Nephron (organoid): ENCODE measurements around the gene STK11.

Source experiments
- H3K27ac Mint-ChIP-seq, 3 experiments: 2 replicates each; pipeline ENCODE4 v1.8.0; 2020; ENCODE audit warnings: mixed read lengths in 3 of 3, mild to moderate bottlenecking in 2 of 3, moderate library complexity in 1 of 3
- H3K27me3 Mint-ChIP-seq: 2 replicates; pipeline ENCODE4 v1.8.0; 2021; ENCODE audit warnings: low read depth, mild to moderate bottlenecking, moderate library complexity, mixed read lengths
- H3K36me3 Mint-ChIP-seq: 2 replicates; pipeline ENCODE4 v1.8.0; 2020; ENCODE audit warnings: low read depth, mixed read lengths
- H3K4me1 Mint-ChIP-seq: 2 replicates; pipeline ENCODE4 v1.8.0; 2020; ENCODE audit warnings: mixed read lengths
- H3K4me3 Mint-ChIP-seq, 3 experiments: 2 replicates each; pipeline ENCODE4 v1.8.0; 2020; ENCODE audit warnings: mild to moderate bottlenecking in 3 of 3, mixed read lengths in 3 of 3, moderate library complexity in 2 of 3
- H3K9me3 Mint-ChIP-seq: 2 replicates; pipeline ENCODE4 v1.8.0; 2020; ENCODE audit warnings: mixed read lengths
- CTCF ChIP-seq, 3 experiments: fragments of 200-600 bp; sonication (generic); IDR thresholded peaks; one replicate each; pipeline ENCODE4 v1.5.0; 2021; ENCODE audit warnings: antibody characterized with exemption in 3 of 3; ENCODE audit not compliant: unreplicated experiment in 3 of 3

Gene STK11

GRCh38 chr19:1163934-1164683, 41.5 kb upstream of the STK11 start:
- Mint-ChIP-seq H3K27me3 (no peaks in the 10 kb centered on the region), H3K4me1 (peaks cover 12% of the 10 kb centered on the region), H3K4me3 (no peak overlapping the region), H3K9me3 (no peaks in the 10 kb centered on the region), H3K36me3 (no peaks in the 10 kb centered on the region), H3K27ac (no peak overlapping the region)
- TF ChIP-seq CTCF (IDR thresholded peaks at IDR 0.05; ENCODE audit: unreplicated experiment in 3 of 3) = no peak

GRCh38 chr19:1164684-1165531, 40.7 kb upstream of the STK11 start:
- Mint-ChIP-seq H3K36me3 (no peaks in the 10 kb centered on the region), H3K27ac (peak overlapping the region in 1 of 3 experiments; percentile 50), H3K4me1 (peaks cover 16% of the 10 kb centered on the region)

GRCh38 chr19:1166872-1167573, 38.6 kb upstream of the STK11 start:
- H3K9me3 Mint-ChIP-seq = no peaks in the 10 kb centered on the region
- TF ChIP-seq CTCF (IDR thresholded peaks at IDR 0.05; ENCODE audit: unreplicated experiment in 3 of 3) = no peak
- no peaks in the 10 kb centered on the region for H3K27me3 Mint-ChIP-seq
- no peaks in the 10 kb centered on the region for H3K36me3 Mint-ChIP-seq
- H3K27ac Mint-ChIP-seq = peak overlapping the region in 2 of 3 experiments; percentile 68 to 91
- no peak overlapping the region for H3K4me3 Mint-ChIP-seq
- H3K4me1 Mint-ChIP-seq = peaks cover 32% of the 10 kb centered on the region

More at GRCh38 chr19:1164684-1165531, 40.7 kb upstream of the STK11 start:
- Mint-ChIP-seq H3K4me3 (no peak overlapping the region), H3K27me3 (no peaks in the 10 kb centered on the region), H3K9me3 (no peaks in the 10 kb centered on the region)
- TF ChIP-seq CTCF (IDR thresholded peaks at IDR 0.05; ENCODE audit: unreplicated experiment in 3 of 3) = no peak

- Mint-ChIP-seq H3K4me1 (peaks cover 38% of the 10 kb centered on the region), H3K36me3 (no peaks in the 10 kb centered on the region), H3K9me3 (no peaks in the 10 kb centered on the region), H3K4me3 (no peak overlapping the region), H3K27ac (no peak overlapping the region), H3K27me3 (no peaks in the 10 kb centered on the region)
- TF ChIP-seq CTCF (IDR thresholded peaks at IDR 0.05; ENCODE audit: unreplicated experiment in 3 of 3) = no peak
Observed at GRCh38 chr19:1167687-1168571, 37.6 kb upstream of the STK11 start.
